ENCODE results near the gene BLOC1S1.
A peak's percentile ranks its signal among the peaks of the same experiment; 100 is the strongest.

Gene BLOC1S1

DNA sequence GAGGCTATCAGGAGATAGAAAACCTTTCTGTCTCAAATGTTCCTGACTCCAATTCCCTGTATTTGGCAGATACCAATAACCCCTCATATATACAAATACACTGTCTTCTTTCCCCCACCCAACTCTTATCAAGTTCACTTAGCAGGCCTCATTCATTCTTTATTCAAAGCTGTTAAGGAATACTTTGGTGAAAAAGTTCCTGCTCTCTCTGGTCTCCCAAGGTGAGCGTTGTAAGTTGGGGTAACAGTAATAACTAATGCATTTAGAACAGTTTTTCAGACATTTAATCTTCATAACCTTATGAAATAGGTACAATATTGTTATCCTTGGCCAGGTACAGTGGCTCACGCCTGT, 23.2 kb downstream of the BLOC1S1 start:
- no peak for DNase-seq (ENCODE audit: low read depth, low spot score)
- CTCF ChIA-PET, result interaction anchor here (0.6 to 7.8 kb wide), 67 partner anchors 9 to 483 kb away, joined by 3 to 193 read pairs (median 7); partner anchors contain the start of genes BLOC1S1, CD63, DGKA and ERBB3
- POLR2A ChIA-PET, result interaction anchor here (0.9 to 2.1 kb wide), 3 partner anchors 10 to 379 kb away, joined by 4 to 19 read pairs (median 4); partner anchors contain the start of genes CD63 and ZC3H10
- TF ChIP-seq, protein P1, sequence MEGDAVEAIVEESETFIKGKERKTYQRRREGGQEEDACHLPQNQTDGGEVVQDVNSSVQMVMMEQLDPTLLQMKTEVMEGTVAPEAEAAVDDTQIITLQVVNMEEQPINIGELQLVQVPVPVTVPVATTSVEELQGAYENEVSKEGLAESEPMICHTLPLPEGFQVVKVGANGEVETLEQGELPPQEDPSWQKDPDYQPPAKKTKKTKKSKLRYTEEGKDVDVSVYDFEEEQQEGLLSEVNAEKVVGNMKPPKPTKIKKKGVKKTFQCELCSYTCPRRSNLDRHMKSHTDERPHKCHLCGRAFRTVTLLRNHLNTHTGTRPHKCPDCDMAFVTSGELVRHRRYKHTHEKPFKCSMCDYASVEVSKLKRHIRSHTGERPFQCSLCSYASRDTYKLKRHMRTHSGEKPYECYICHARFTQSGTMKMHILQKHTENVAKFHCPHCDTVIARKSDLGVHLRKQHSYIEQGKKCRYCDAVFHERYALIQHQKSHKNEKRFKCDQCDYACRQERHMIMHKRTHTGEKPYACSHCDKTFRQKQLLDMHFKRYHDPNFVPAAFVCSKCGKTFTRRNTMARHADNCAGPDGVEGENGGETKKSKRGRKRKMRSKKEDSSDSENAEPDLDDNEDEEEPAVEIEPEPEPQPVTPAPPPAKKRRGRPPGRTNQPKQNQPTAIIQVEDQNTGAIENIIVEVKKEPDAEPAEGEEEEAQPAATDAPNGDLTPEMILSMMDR (IDR thresholded peaks at IDR 0.05; ENCODE audit: insufficient read depth, low read length, missing control alignments), result no peak
- no peak overlapping the region for H3K4me3 ChIP-seq (ENCODE audit: low read depth, low read length)

DNA sequence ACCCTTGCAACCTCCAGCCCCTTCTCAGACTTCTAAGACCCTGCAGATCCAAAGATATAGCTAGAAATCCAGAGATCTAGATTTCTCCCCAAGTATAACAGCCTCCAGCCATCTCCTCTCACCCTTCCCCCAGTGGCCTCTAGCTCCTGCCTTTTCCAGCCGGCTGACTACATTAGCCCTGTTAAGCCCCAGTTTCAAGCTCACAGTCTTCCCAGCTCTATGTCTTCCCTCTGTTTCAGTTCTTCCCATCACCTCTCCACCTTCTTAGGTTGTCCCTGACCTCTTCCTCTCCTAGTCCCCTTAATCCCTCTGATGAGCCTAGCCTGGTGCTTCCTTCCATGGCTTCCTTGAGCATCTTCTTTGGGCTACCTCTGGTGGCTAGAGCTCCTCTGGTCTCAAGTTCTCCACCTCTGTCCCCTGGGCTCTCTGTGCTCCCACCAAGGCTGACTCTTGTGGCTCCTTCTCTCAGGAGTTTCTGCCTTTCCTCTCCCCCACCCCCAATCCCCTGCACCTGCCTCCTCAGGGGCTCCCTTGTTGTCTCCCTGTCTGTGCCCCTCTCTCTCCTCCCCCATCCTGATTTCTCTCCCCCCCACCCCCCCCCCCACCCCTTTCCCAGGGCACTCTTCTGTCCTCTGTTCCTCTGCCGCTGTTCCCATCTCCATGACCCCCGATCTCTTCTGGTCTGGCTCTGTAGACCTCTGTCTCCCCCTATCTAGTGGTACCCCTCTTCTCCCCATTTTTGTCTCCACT, 26.3 kb downstream of the BLOC1S1 start:
- CTCF ChIA-PET, result interaction anchor here (0.7 to 7.6 kb wide), 16 partner anchors 10 to 447 kb away, joined by 3 to 193 read pairs (median 4); partner anchors contain the start of genes DGKA, PA2G4, SMARCC2 and SUOX
- POLR2A ChIA-PET, result interaction anchor here (1.0 to 3.2 kb wide), 2 partner anchors 13 to 76 kb away, joined by 3 to 15 read pairs; partner anchors contain the start of genes CD63, ORMDL2 and SARNP
- no peak for DNase-seq (ENCODE audit: low read depth, low spot score)
- TF ChIP-seq, protein P1 (IDR thresholded peaks at IDR 0.05; ENCODE audit: insufficient read depth, low read length, missing control alignments), result no peak
- peak overlapping the region; percentile 75 for H3K4me3 ChIP-seq (ENCODE audit: low read depth, low read length)

DNA sequence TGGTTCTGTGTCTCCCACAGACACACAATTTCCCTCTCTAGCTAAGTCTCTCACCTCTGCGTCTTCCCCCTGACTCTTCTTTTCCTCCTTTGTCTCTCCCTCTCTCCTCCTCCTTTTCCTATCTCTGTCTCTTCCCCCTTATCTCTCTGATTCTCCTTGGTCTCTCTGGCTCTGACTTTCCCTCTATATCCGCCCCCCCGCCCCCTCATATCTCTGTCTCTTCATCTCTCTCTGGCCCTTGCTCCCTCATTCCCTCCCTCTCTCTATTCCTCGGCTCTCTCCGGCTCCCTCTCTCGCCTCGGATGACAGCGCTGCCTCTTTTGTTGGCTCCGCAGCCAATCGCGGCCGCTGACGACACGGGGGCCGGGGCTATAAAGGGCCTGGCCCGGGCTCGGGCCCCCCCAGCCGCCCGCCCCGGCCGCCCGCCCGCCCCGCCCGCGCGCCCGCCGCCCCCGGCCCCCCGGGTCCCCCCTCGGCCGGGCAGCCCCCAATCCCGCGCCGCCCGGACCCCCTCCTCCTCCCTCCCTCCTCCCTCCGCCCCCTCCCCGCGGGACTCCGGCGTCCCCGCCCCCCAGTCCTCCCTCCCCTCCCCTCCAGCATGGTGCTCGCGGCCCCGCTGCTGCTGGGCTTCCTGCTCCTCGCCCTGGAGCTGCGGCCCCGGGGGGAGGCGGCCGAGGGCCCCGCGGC, 27.0 kb downstream of the BLOC1S1 start, which contains the start of gene GDF11:
Gene GDF11, plus strand, starts transcription at position 404 of the 687 bp plus-strand sequence. Its CDS starts 195 bp downstream, at position 599.
- CTCF ChIA-PET, result interaction anchor here (0.7 to 7.6 kb wide), 17 partner anchors 9 to 375 kb away, joined by 3 to 193 read pairs (median 4); partner anchors contain the start of genes DGKA, SARNP and ZC3H10
- POLR2A ChIA-PET, result interaction anchor here (0.7 to 3.2 kb wide), 4 partner anchors 13 to 298 kb away, joined by 3 to 15 read pairs (median 4); partner anchors contain the start of genes CD63, ORMDL2 and SARNP
- peak within 1 kb of the TSS; percentile 75 for H3K4me3 ChIP-seq (ENCODE audit: low read depth, low read length)
- no peak for DNase-seq (ENCODE audit: low read depth, low spot score)
- TF ChIP-seq, protein P1 (IDR thresholded peaks at IDR 0.05; ENCODE audit: insufficient read depth, low read length, missing control alignments), result no peak

DNA sequence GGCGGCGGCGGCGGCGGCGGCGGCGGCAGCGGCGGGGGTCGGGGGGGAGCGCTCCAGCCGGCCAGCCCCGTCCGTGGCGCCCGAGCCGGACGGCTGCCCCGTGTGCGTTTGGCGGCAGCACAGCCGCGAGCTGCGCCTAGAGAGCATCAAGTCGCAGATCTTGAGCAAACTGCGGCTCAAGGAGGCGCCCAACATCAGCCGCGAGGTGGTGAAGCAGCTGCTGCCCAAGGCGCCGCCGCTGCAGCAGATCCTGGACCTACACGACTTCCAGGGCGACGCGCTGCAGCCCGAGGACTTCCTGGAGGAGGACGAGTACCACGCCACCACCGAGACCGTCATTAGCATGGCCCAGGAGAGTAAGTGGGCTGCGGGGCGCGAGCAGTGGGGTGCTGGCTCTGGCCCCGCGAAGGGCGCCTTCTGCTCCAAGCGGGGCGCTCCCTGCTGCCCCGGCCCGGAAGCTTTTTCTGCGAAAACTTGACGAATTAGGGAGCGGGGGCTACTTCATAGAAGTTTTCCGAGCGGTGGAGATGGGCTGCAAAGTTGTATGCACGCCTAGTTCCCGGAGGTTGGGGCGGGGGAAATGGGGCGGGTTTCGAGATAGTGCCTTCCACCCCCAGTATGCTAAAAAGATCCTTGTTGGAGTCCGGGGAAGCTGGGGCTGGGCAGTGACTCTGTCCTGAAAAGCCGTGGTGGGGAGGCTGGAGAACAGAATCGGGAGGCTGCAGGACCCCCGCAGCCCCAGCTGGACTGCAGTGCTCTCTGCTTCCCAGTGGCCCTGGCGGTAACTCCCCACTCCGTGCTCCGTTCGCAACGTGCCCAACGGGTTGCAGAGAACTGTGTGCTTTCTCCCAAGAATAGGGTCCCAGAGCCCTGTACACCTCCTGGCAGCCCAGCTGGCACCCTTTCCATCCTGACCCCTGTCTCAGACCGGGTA, 27.8 kb downstream of the BLOC1S1 start:
- DNase-seq (ENCODE audit: low read depth, low spot score), result no peak
- H3K4me3 ChIP-seq (ENCODE audit: low read depth, low read length), result peak overlapping the region; percentile 75
- CTCF ChIA-PET, result interaction anchor here (0.7 to 8.5 kb wide), 15 partner anchors 6 to 298 kb away, joined by 3 to 60 read pairs (median 4); partner anchors contain the start of genes DGKA, MMP19 and SARNP
- TF ChIP-seq, protein P1 (IDR thresholded peaks at IDR 0.05; ENCODE audit: insufficient read depth, low read length, missing control alignments), result peak; percentile 30
- POLR2A ChIA-PET, result interaction anchor here (0.6 to 3.2 kb wide), 6 partner anchors 10 to 297 kb away, joined by 3 to 15 read pairs (median 3); partner anchors contain the start of genes CD63, ORMDL2 and SARNP

DNA sequence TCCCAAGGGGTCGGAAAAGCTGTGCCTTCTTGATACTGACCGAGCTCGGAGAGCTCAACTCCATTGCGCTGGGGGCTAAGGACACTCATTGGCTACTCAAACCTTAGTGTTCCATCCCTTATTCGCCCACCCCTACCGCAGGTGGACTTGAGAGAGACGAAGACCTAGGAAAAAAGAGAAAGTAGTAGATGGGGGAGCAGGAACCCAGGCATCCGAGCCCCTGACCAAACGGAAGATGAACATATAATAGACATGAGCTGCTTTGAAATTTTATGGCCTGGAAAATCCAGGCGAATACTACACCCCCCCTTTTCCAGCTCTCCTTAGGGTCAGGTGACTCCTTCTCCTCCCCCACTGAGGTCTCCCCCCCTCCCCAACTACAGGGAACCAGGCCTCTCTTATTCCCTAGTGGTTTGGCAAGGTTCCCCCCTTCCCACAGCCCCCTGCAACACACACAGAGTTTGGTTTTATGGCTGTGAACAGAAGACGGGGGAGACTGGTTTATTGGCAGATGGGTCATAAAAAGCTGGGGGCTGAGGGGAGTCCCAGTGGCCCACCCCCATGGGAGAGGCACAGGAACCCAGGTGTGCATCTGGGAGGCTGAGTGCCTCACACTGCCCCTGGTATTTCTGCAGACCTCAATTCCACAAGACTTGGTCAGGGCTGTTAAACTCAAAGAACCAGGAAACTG, 28.6 kb downstream of the BLOC1S1 start:
- ChIA-PET POLR2A (interaction anchor here (0.5 to 3.2 kb wide), 3 partner anchors 9 to 50 kb away, joined by 3 to 15 read pairs (median 3); partner anchors contain the start of gene CD63), CTCF (interaction anchor here (0.9 to 8.5 kb wide), 15 partner anchors 7 to 297 kb away, joined by 3 to 60 read pairs (median 5); partner anchors contain the start of genes DGKA and MMP19)
- H3K4me3 ChIP-seq (ENCODE audit: low read depth, low read length), result peak overlapping the region; percentile 75
- DNase-seq (ENCODE audit: low read depth, low spot score), result no peak
- TF ChIP-seq, protein P1 (IDR thresholded peaks at IDR 0.05; ENCODE audit: insufficient read depth, low read length, missing control alignments), result no peak
